Bronchial epithelial cell (primary cell): ENCODE data around the gene MINDY4B. TPM values are rescaled to one million over a fixed set of nuclear protein-coding genes. Genes with fewer than 3 reads are reported as not detected.

Experiments used
- DNase-seq: peaks from one replicate; pipeline ENCODE4 v3.0.0-alpha.2; 2010; ENCODE audit warnings: low read depth
- FAIRE-seq: peaks from 2 replicates; lab custom pipeline; 2011; peaks lifted over from hg19 to GRCh38; lab: Jason Lieb, UNC
- H3K27me3 ChIP-seq: 2 replicates; pipeline ENCODE4 v1.5.1; 2011; ENCODE audit warnings: low read length; ENCODE audit not compliant: control insufficient read depth, insufficient read depth
- H3K36me3 ChIP-seq: 2 replicates; pipeline ENCODE4 v1.5.1; 2011; ENCODE audit warnings: low read length; ENCODE audit not compliant: control insufficient read depth, insufficient read depth
- H3K4me3 ChIP-seq: 2 replicates; pipeline ENCODE4 v1.5.1; 2011; ENCODE audit warnings: mild to moderate bottlenecking, low read depth, low read length, control low read depth
- CTCF ChIP-seq: IDR thresholded peaks from 2 replicates; pipeline ENCODE4 v1.5.1; 2011; ENCODE audit warnings: mild to moderate bottlenecking, moderate library complexity, low read length, control low read depth, inconsistent platforms; ENCODE audit not compliant: insufficient read depth, severe bottlenecking
- total RNA-seq: library from RNA; depleted of rRNA; stranded (reverse); fragments of >200 nt; gene quantifications from 2 replicates; pipeline ENCODE4 v1.2.1, GENCODE V29; 2014

MINDY4B gene
- total RNA-seq, 1 donor from 2014 or later, result not detected

- no peak for FAIRE-seq
- DNase-seq, result peak; percentile 8
- no peaks in the 10 kb centered on the region for H3K36me3 ChIP-seq
- peak; percentile 5 for TF ChIP-seq CTCF
- H3K27me3 ChIP-seq, result no peaks in the 10 kb centered on the region
- no peak overlapping the region for H3K4me3 ChIP-seq
Observed at GRCh38 chr3:150830094-150830681, 75.1 kb downstream of the MINDY4B start.

DNA sequence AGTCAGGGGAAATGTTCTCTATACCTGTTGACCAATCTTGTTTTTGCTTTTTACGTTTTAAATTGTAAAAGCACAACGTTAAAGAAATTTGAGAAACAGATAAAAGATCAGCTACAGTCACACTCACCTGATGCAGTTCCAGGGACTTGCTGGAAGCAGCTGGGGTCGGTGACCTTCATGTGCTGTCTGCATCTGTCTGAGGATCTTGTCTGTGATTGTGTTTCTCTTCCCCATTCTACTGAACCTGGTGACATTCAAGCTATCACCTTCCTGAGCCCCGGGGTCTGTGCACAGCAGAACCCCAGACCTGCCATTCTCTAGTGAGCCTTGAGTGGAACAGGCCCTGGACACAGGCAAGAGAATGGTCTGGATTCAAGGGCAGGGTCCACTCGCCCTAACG is 75.8 kb downstream of the MINDY4B start:
- TF ChIP-seq CTCF, result no peak
- Histone ChIP-seq H3K4me3 (no peak overlapping the region), H3K27me3 (no peaks in the 10 kb centered on the region), H3K36me3 (no peaks in the 10 kb centered on the region)
- FAIRE-seq (no peak), DNase-seq (no peak)

DNA sequence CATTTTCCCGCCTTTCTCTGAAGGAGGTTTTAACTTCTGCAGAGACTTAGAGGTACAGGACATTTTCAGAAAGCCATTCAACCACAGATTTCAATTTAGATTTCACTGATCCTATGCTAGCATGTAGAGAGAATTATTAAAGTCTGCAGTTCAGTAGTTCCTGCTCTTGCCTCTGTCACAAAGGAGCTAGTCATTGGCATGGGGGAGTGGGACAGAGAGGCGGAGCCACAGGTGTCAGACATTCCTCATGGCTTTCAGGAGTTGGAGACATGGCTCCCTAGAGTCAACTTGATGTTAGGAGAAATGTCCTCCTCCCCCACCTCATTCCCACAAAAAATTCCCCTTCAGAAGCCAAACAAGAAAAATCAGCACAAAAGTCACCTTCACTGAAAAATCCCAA is 76.2 kb downstream of the MINDY4B start:
- Histone ChIP-seq H3K36me3 (no peaks in the 10 kb centered on the region), H3K4me3 (no peak overlapping the region), H3K27me3 (no peaks in the 10 kb centered on the region)
- FAIRE-seq (no peak), DNase-seq (no peak)
- TF ChIP-seq CTCF, result no peak

DNA sequence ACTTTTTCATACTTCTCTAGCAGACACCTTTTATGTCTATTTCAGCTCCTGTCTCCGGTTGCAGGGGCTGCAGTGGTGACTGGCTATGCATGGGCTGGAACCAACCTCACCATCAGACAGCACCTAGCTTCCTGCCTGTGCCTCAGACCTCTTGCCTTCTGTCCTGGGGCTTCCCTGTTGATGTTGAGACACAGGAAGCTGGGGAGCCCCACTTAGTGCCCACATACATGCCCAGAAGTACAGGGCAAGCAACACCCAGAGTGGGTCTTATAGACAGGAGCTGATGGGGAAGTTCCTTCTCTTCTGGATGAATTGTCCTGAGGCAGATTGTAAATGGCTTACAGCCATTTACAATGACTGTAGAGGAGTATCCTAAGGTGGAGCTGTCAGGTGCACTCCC is 77.0 kb downstream of the MINDY4B start:
- no peak for TF ChIP-seq CTCF
- Histone ChIP-seq H3K27me3 (no peaks in the 10 kb centered on the region), H3K36me3 (no peaks in the 10 kb centered on the region), H3K4me3 (no peak overlapping the region)
- FAIRE-seq, result no peak
- no peak for DNase-seq

DNA sequence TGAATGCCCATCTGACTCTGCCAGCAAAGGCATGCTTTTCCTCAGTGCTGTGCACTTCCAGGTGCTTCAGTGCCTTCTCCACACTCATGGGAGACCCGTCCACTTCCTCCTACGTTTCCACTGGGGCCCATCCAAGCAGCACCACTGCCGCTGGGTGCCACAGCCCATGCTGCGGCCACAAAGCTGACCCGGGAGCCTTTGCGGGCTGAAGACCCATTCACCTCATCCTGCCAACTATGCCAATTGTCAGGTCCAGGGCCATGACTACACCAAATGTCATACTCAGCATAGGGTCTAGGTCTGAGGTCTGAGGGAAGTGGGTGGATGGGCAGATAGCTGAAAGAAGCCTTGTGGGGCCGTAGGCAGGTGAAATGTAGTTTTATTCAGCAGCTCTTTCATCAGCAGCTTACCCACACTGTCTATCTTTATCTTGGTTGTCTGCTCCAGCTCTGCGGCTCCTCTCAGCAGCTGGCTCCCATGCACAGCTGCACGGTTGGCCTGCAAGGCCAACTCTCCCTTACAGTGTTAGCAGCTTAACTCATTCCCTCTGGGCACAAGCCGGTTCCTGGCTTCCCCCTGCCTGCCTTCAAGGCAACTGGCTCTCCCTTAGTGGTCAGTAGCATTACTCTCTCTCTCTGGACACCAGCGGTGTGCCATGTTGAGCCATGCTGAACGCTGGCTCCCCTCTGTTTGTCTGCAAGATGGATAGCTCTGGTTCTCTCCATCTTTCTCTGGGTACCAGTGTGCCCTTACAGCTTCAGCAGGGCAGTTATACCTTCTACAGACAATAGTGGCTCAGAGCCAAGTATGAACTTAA is 78.6 kb downstream of the MINDY4B start:
- TF ChIP-seq CTCF, result no peak
- H3K36me3 ChIP-seq, result no peaks in the 10 kb centered on the region
- FAIRE-seq (no peak), DNase-seq (no peak)
- H3K4me3 ChIP-seq, result no peak overlapping the region
- H3K27me3 ChIP-seq, result no peaks in the 10 kb centered on the region
